K562 (cell line): ENCODE results near the gene UGT1A5. TPM values are rescaled to one million over a fixed set of nuclear protein-coding genes. Genes with fewer than 3 reads are reported as not detected.

ENCODE experiments used
- ADNP ChIP-seq: fragments of 200-800 bp; sonication (Bioruptor generic); IDR thresholded peaks from 2 replicates; pipeline ENCODE4 v1.6.1; 2016; ENCODE audit warnings: missing genetic modification characterization, missing compliant biosample characterization
- BRD9 ChIP-seq: fragments of 450-650 bp; IDR thresholded peaks from 2 replicates; pipeline ENCODE4 v1.6.1; 2018; ENCODE audit warnings: low read depth; ENCODE audit not compliant: partially characterized antibody
- CCNT2 ChIP-seq: IDR thresholded peaks from 2 replicates; pipeline ENCODE4 v1.6.1; 2011; ENCODE audit warnings: borderline replicate concordance, low read depth, mild to moderate bottlenecking, moderate library complexity, mixed read lengths, low read length; ENCODE audit not compliant: insufficient read length; ENCODE audit errors: extremely low read depth
- FOSL1 ChIP-seq: fragments of 200-800 bp; sonication (Bioruptor generic); conservative IDR thresholded peaks from 2 replicates; pipeline ENCODE4 v1.6.1; 2016; ENCODE audit warnings: missing genetic modification characterization, missing compliant biosample characterization
- GABPB1 ChIP-seq: sonication (generic); formaldehyde crosslinking; IDR thresholded peaks from 2 replicates; pipeline ENCODE4 v1.8.0; 2022; ENCODE audit warnings: mild to moderate bottlenecking, missing genetic modification reagents
- HSF4 ChIP-seq: fragments of 250-450 bp; sonication (Bioruptor Pico); IDR thresholded peaks from 2 replicates; pipeline ENCODE4 v2.1.2; 2022; ENCODE audit warnings: mild to moderate bottlenecking, moderate library complexity, borderline replicate concordance
- KLF1 ChIP-seq: fragments of 450-650 bp; IDR thresholded peaks from 2 replicates; pipeline ENCODE4 v1.6.1; 2016; ENCODE audit warnings: missing genetic modification characterization, missing compliant biosample characterization
- MAFF ChIP-seq: IDR thresholded peaks from 2 replicates; pipeline ENCODE4 v1.6.1; 2012; ENCODE audit warnings: low read length, improper control_type of control experiment
- MEF2A ChIP-seq: IDR thresholded peaks from 2 replicates; pipeline ENCODE4 v1.6.1; 2011; ENCODE audit warnings: low read depth, mild to moderate bottlenecking, low read length, moderate library complexity; ENCODE audit not compliant: control insufficient read depth
- MTA2 ChIP-seq: fragments of 450-650 bp; IDR thresholded peaks from 2 replicates; pipeline ENCODE4 v1.6.1; 2016; ENCODE audit warnings: low read depth
- MYBL2 ChIP-seq, 2 experiments: fragments of 450-650 bp in 1 of 2; sonication (generic) in 1 of 2; formaldehyde crosslinking in 1 of 2; IDR thresholded peaks; 2 replicates each; pipeline versions ENCODE4 v1.6.1 to v1.8.1; 2017 to 2022; ENCODE audit warnings: borderline replicate concordance in 1 of 2, inconsistent platforms in 1 of 2, low read depth in 1 of 2, mild to moderate bottlenecking in 1 of 2, missing genetic modification reagents in 1 of 2, moderate library complexity in 1 of 2
- MYNN ChIP-seq, 2 experiments: sonication (generic); formaldehyde crosslinking in 1 of 2; IDR thresholded peaks; 2 replicates each; pipeline versions ENCODE4 v1.5.0 to v1.6.1; 2016 to 2020; ENCODE audit warnings: antibody characterized with exemption in 1 of 2, missing genetic modification reagents in 1 of 2
- RBM25 ChIP-seq: fragments of 200-400 bp; formaldehyde crosslinking; IDR thresholded peaks from 2 replicates; pipeline ENCODE4 v1.6.1; 2018; ENCODE audit warnings: low read length, low read depth, moderate library complexity; ENCODE audit not compliant: severe bottlenecking
- TARDBP ChIP-seq: fragments of 450-650 bp; IDR thresholded peaks from 2 replicates; pipeline ENCODE4 v1.6.1; 2016
- TRIM28 ChIP-seq: fragments of 450-650 bp; IDR thresholded peaks from 2 replicates; pipeline ENCODE4 v1.6.1; 2017
- XRCC5 ChIP-seq: fragments of 200-400 bp; formaldehyde crosslinking; IDR thresholded peaks from 2 replicates; pipeline ENCODE4 v1.6.1; 2017; ENCODE audit warnings: low read depth, mild to moderate bottlenecking, low read length
- ZNF175 ChIP-seq: fragments of 200-800 bp; sonication (Bioruptor generic); IDR thresholded peaks from 2 replicates; pipeline ENCODE4 v1.6.1; 2016; ENCODE audit warnings: low read depth, mild to moderate bottlenecking, missing genetic modification characterization, missing compliant biosample characterization
- ZNF551 ChIP-seq: fragments of 250-450 bp; sonication (Bioruptor Pico); IDR thresholded peaks from 2 replicates; pipeline ENCODE4 v1.5.0; 2021; ENCODE audit warnings: mild to moderate bottlenecking, moderate library complexity
- ZSCAN29 ChIP-seq: fragments of 450-650 bp; IDR thresholded peaks from 2 replicates; pipeline ENCODE4 v1.6.1; 2017
- polyA plus RNA-seq, 8 experiments: library from polyadenylated mRNA; depleted of rRNA in 4 of 8; stranded (reverse) in 5 of 8; unstranded in 3 of 8; fragments of >200 nt; fragmentation: Nextera tagmentation in 2 of 8; fragmentation: Illumina TruSeq in 1 of 8; extraction: Ambion mirVana in 2 of 8; extraction: Trizol in 1 of 8; gene quantifications; 2 replicates each; pipeline versions ENCODE4 v1.2.1 to v1.2.3, GENCODE V29; 2011 to 2014; ENCODE audit warnings: inconsistent platforms in 1 of 8, missing spikeins in 1 of 8
- total RNA-seq, 7 experiments: library from RNA; depleted of rRNA in 6 of 7; stranded (reverse); fragments of >200 nt in 6 of 7; fragmentation: Illumina TruSeq in 2 of 7; extraction: Trizol in 2 of 7; gene quantifications; 2 replicates each; pipeline versions ENCODE4 v1.2.1 to v1.2.3, GENCODE V29; 2011 to 2021; ENCODE audit warnings: low replicate concordance in 1 of 7
- TF ChIP-seq, protein P1 (sequence below): fragments of 250-450 bp; sonication (Bioruptor Pico); IDR thresholded peaks from 2 replicates; pipeline ENCODE4 v1.9.0; 2021; ENCODE audit warnings: mild to moderate bottlenecking
- TF ChIP-seq, protein P2 (sequence below): fragments of 450-650 bp; conservative IDR thresholded peaks from 2 replicates; pipeline ENCODE4 v1.6.1; 2016; ENCODE audit warnings: missing genetic modification characterization, low read depth, mild to moderate bottlenecking, missing compliant biosample characterization, moderate library complexity

Gene UGT1A5
- total and polyA plus RNA-seq, 9 of the 15 experiments (the other 6 are each of a cell fraction or from before 2014, with no cell fraction given) = not detected

DNA sequence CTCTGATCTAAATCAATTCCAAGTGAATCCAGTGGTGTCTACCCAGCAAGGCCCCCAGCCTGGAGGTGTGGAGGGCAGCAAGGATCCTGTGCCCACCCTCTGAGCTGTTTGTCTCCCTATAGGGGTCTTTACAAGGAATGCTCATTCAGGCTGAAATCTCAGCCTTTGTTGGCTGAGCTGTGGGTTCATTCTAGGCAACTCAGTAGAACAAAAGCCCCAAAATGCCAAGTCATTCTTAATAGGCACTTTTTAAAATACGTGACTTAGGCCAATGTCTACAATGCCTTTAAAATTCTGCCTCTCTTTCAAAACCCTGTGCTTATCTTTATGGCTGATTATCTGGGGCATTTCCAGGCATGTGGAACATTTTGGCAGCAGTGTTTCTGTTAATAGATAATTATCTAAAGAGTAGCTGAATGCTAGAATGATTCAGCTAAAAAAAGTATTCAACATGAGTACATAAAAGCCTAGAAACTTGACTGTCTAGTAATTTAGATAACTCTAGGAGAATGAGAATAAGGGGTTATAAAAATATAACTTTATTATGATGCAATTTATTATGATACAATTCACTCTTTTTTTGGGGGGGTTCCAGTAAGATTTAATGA lies 12.6 kb upstream of the UGT1A5 start (continued):
- TF ChIP-seq CCNT2 = peak; percentile 56
- TF ChIP-seq RBM25 = no peak
- no peak for TF ChIP-seq GABPB1
- TF ChIP-seq KLF1 (tag) = no peak
- TF ChIP-seq HSF4 (CRISPR knock-in tag) = no peak
- no peak for TF ChIP-seq XRCC5
- TF ChIP-seq, protein P1, sequence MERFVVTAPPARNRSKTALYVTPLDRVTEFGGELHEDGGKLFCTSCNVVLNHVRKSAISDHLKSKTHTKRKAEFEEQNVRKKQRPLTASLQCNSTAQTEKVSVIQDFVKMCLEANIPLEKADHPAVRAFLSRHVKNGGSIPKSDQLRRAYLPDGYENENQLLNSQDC (CRISPR knock-in tag) = no peak
- no peak for TF ChIP-seq ZNF175
- no peak for TF ChIP-seq BRD9
- TF ChIP-seq TRIM28 = no peak
- no peak for TF ChIP-seq ADNP
- TF ChIP-seq MEF2A = no peak
- peak; percentile 70; the same call in 1 of the 2 replicates for TF ChIP-seq MYBL2 (IDR thresholded peaks at IDR 0.05; ENCODE audit: low read depth)
- TF ChIP-seq MYBL2 (CRISPR knock-in tag; IDR thresholded peaks at IDR 0.05; ENCODE audit: borderline replicate concordance) = no peak
- no peak for TF ChIP-seq ZNF551 (CRISPR knock-in tag)
- peak; percentile 91 for TF ChIP-seq MAFF
- TF ChIP-seq TARDBP = no peak
- TF ChIP-seq MTA2 = 0 out of 2 replicates have a peak, but pooled peaks have one; percentile 30
- peak; percentile 31; the same call in 1 of the 2 replicates for TF ChIP-seq FOSL1 (tag)
- TF ChIP-seq, protein P2, sequence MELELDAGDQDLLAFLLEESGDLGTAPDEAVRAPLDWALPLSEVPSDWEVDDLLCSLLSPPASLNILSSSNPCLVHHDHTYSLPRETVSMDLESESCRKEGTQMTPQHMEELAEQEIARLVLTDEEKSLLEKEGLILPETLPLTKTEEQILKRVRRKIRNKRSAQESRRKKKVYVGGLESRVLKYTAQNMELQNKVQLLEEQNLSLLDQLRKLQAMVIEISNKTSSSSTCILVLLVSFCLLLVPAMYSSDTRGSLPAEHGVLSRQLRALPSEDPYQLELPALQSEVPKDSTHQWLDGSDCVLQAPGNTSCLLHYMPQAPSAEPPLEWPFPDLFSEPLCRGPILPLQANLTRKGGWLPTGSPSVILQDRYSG = 0 out of 2 replicates have a peak, but pooled peaks have one; percentile 27
- no peak for TF ChIP-seq ZSCAN29
- TF ChIP-seq MYNN (IDR thresholded peaks at IDR 0.05) = no peak
- TF ChIP-seq MYNN (CRISPR knock-in tag; IDR thresholded peaks at IDR 0.05) = no peak
